HG02973 (cell line): Measurements from ENCODE around the gene KATNB1.

Experiments
- ATAC-seq: cut with Tn5 transposase; IDR thresholded peaks from one replicate; pipeline ENCODE4 v1.9.1; 2021; ENCODE audit warnings: moderate library complexity; ENCODE audit not compliant: unreplicated experiment

Gene KATNB1

DNA sequence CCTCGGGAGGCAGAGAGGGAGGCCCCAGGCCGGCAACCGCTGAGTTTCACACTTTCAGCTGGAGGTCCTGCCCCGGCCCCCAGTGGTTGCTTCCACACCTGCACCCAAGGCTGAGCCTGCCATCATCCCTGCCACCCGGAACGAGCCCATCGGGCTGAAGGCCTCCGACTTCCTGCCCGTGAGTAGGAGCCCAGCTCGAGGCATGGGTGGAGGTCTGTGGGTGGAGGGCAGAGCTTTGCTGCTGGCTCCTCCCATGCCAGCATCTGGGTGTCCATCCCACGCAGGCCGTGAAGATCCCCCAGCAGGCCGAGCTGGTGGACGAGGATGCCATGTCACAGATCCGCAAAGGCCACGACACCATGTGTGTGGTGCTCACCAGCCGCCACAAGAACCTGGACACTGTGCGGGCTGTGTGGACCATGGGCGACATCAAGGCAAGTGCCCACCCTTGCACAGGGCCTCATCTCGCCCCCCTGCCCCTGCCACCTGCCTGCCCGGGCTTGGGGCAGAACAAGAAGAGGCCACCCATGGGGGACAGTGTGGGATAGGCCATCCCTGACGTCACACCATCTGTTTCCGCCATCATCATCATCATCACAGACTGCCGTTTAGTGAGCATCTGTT is 19.6 kb downstream of the KATNB1 start:
- ATAC-seq = no peak

DNA sequence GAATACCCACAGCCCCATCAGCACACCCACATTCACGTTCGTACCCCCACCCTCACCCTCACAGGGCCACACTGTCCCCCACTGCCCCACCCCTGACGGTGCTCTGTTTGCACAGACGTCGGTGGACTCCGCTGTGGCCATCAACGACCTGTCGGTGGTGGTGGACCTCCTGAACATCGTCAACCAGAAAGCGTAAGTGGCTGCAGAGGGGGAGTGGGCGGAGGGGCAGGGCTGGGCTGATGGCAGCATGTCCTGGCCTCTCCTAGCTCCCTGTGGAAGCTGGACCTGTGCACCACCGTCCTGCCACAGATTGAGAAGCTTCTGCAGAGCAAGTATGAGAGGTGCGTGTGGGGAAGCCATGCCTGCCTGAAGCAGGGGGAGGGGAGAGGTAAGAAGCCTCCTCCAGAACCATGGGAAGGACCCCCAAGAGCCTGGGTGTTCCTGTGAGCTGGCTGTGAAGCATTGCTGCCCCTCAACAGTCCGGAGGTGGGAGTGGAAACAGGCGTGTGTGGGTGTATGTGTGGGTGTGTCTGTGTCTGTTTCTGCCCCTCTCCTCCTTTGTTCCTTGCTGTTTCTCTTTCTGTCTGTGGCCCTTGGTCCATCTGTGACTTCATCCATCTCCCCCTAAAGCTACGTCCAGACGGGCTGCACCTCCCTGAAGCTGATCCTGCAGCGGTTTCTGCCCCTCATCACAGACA is 20.3 kb downstream of the KATNB1 start:
- no peak for ATAC-seq

DNA sequence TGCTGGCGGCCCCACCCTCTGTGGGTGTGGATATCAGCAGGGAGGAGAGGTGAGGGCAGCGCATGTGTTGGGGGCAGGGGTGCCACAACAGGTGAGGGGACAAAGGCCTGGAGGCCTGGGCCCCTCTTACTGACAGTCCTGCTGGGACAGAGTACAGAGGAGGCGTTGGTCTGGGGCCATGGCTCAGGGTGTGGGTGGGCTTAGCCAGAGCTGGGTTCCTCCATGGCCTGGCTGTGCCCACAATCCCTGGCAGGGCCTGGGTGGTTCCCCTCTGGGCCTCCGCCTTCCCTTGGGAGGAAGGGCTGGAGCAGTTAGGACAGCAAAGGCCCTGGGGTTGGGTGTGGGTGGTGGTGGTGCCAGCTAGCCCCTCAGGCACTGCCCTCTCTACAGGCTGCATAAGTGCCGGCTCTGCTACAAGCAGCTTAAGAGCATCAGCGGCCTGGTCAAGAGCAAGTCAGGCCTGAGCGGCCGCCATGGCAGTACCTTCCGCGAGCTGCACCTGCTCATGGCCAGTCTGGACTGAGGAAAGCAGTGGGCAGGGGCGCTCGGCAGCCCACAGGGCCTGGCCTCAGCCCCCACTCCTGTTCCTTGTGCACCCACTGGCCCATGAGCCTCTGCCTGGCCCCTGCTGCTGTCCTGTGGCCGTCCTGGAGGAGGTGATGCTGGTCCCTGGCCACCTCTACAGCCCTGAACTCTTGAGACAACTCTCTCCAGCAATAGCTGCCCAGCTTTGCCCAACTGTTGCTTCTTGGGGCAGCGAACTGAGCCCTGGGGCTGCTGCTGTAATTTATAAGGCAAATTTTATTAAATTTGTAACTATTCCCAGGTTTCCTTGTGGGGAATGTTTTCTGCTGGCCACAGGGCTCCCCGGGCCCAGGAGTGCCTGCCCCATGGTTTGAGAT is 21.1 kb downstream of the KATNB1 start:
- no peak for ATAC-seq

DNA sequence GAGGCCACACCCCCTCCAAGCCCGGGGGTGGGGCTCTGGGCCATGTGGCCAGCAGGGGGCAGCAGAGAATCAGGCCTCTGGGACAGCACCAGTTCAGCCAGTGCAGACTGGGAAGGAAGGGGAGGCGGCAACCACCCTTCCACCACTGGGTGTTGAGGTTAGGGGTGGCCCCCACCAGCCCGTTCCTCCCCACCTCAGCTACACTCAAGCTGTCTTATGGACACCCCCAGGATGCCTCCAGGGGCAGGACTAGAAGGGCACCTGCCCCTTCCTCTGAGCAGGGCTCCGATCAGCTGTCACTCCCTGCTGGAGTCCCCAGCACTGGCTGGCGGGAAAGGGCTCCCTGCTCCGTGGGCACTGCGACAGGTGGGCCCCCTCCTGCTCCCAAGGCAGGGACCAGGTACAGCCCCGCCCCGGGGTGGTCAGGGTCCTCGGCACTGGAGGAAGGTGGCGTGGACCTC is 21.8 kb downstream of the KATNB1 start:
- ATAC-seq = peak; percentile 68

DNA sequence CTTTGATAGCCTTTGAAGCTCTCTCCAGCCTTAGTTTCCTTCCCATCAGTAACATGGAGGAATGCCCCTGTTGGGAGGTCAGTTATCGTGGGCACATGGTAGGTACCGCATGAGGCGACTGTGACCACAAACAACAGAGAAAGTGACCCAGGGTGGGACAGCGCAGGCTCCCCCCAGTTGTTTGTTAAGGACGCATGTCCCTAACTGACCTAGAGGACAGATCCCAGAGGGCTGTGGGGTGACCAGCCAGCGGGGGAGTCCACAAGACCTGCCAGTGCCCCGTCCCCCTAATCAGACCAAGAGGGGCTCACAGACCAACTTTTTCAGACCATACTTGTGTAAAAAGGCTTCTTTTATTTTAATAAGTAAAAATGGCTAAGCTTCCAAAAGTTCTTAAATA is 22.3 kb downstream of the KATNB1 start:
- ATAC-seq = no peak

GRCh38 chr16:57758331-57759117 is 23.0 kb downstream of the KATNB1 start:
- ATAC-seq = no peak

GRCh38 chr16:57759131-57759530 is 23.6 kb downstream of the KATNB1 start:
- ATAC-seq = no peak

DNA sequence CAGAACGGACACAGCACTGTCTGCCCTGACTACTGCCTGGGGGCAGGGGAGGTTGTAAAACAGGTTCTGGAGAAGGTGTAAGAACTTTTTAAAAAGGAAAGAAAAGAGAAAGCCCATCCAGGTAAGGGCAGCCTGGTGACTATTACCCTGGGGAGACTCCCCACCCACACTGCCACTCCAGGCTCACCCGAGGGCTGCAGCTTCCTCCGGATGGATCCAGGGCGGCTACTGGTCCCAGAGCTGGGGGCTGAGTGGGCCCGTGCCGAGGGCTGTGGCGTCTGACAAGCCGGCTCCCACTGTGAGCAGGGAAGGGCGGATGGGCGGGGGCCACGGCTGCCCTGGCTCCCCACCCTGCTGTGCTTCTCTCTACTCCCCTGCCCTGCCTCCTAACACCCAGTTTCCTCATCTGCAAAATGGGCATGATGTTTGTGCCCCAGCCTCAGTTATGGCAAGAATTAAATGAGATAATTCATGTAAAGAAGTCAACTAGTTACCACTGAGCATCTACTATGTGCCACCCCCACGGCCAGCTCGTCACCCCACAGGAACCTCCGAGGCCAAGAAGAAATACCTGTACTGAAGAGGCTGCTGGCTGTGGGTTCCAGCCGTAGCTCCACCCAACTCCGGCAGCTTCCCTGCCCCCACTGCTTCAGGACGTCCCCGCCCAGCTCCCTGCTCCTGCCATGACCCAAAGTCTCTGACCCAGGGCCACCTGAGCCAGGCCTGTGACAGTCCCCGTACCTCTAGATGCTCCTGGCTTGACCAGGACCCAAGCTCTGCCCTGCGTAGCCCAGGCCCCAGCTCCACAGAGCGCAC is 24.2 kb downstream of the KATNB1 start:
- ATAC-seq = no peak

DNA sequence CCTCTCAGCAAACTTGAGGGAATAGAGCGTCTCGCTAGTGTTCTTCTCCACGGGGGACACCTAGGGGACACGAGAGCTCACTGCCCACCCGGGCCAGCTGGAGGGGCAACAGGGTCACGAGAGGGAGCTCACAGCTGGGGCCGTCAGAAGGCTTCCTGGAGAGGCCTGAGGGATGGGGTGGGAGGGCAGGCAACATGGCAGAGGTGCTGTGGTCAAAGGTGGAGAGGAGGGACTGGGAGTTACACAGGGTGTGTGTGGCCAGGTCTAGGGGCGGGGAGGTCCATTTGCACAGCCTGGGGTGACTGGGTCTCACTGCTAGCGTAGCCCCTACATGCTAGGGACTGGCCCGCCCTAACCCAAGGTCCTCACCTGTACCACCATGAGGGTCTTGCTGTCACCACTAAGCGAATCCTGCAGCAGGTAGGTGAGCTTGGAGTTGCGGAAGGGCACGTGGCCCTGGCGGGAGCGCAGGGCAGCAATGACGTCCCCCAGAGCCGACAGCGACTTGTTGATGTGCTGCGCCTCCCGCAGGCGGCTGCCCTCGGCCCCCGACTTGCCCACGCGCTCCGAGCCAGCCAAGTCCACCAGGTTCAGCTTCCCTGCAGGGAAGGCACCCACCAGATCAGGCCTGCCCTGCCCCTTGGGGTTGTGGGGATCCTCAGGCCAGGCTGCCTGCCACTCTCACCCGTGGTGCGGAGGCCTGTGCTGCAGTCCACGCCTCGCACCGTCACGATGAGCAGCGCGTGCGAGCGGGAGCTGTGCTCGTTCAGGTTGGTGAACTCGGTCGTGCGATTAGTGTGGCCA is 25.0 kb downstream of the KATNB1 start:
- ATAC-seq = no peak

DNA sequence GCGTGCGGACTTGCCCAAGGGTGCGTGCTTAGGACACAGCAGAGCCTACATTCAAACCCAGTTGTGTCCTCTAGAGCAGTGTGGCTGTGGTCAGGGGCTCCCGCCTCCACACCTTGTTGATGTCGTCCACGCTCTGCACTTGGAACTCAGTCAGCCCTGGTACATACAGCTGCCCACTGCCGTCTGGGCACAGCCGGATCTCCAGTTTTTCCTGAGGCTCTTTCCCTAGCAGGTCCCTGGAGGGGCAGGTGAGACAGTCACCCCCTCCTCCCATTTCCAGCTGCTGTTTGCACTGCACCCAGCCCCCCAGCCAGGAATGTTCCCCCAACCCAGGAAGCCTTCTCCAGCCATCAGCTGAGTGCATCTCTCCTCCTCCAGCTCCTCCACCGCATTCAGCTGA is 25.7 kb downstream of the KATNB1 start:
- no peak for ATAC-seq

DNA sequence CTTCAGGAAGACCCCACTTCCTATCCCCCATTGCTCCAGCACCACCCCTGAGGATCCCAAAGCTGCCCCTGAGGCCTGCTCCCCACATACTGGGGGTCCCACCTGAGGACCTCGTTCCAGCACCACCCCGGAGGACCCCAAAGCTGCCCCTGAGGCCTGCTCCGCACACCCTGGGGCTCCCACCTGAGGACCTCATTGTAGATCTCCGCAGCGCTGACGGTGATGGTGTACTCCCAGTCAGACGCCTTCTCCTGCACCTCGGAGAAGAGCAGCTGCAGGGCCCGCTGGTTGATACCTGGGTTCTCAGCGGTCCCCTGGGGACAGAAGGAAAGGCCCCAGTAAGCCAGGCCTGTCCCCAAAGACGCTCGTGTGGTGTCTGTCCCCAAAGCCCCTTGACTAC is 26.4 kb downstream of the KATNB1 start:
- no peak for ATAC-seq

- ATAC-seq = no peak
These were observed 26.9 kb downstream of the KATNB1 start for GRCh38 chr16:57762365-57763040.

GRCh38 chr16:57763285-57764005 is 27.9 kb downstream of the KATNB1 start:
- ATAC-seq = no peak

GRCh38 chr16:57764006-57764340 is 28.4 kb downstream of the KATNB1 start:
- no peak for ATAC-seq

DNA sequence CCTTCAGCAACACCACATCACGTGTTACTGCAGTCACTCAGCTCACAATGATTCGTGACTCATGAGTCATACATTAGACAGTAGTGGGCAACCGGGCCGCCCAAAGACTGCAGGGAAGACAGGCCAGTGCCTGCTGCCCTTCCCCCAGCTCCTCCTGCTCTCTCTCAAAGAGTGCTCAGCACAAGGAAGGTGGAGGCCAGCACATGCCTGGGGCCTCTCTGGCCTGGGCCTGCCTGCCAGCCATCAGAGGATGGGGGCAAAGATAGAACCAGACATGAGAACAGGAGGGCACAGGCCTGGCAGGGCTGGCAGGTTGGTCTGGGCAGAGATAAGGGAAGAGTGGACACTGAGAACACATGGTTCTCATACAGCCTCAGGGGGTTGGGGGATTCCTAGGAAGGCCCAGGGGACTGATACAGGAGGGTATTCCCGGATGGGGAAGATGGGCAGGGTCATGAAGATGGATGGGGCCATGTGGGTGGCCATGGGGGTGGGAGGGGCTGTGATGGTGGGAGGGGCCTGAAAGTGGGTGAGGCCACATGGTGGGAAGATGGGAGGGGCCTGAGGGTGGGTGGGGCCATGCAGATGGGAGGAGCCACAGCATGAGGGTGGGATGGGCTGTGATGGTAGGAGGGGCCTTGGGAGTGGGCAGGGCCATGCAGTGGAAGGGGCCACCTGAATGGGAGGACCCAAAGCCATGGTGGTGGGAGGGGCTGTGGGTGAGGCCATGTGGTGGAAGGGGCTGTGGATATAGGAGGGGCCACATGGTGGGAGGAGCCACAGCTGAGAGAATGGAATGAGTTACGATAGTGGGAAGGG is 29.0 kb downstream of the KATNB1 start:
- ATAC-seq = peak; percentile 52

GRCh38 chr16:57765160-57765728 is 29.7 kb downstream of the KATNB1 start:
- no peak for ATAC-seq
